Activated naive CD4-positive, alpha-beta T cell treated with anti-CD3 and anti-CD28 coated beads, Interleukin-2, amount 50 U/mL, for 72 hours (primary cell): Measurements from ENCODE around the gene LPCAT1. TPM values are rescaled to one million over a fixed set of nuclear protein-coding genes. Genes with fewer than 3 reads are reported as not detected.

ENCODE experiments used
- ATAC-seq, 2 donors: fragments of 150-1000 bp; cut with Tn5 transposase; 2 replicates each; pipeline ENCODE4 v1.10.0; 2021; ENCODE audit warnings: mild to moderate bottlenecking in 2 of 2, moderate library complexity in 2 of 2
- DNase-seq, 2 donors: peaks; one replicate each; pipeline ENCODE4 v3.0.0; 2021 to 2022; ENCODE audit warnings: low spot score in 2 of 2
- H3K27ac Mint-ChIP-seq, 2 donors: one replicate each; pipeline ENCODE4 v1.8.0; 2022; ENCODE audit warnings: mild to moderate bottlenecking in 2 of 2, mixed read lengths in 2 of 2
- H3K36me3 Mint-ChIP-seq, 2 donors: one replicate each; pipeline ENCODE4 v1.8.0; 2022; ENCODE audit warnings: mixed read lengths in 2 of 2
- H3K9me3 Mint-ChIP-seq, 2 donors: one replicate each; pipeline ENCODE4 v1.8.0; 2022; ENCODE audit warnings: mixed read lengths in 2 of 2
- total RNA-seq, 2 donors: library from RNA; stranded (reverse); gene quantifications; one replicate each; pipeline ENCODE4 v1.2.3, GENCODE V29; 2022

The LPCAT1 gene
- total RNA-seq, 2 donors from 2014 or later, result 29.2 to 37.6 TPM

GRCh38 chr5:1558944-1559343 lies 35.2 kb upstream of the LPCAT1 start:
- H3K36me3 Mint-ChIP-seq, result no peaks in the 10 kb centered on the region
- no peak for DNase-seq
- H3K27ac Mint-ChIP-seq, result no peak overlapping the region
- no peaks in the 10 kb centered on the region for H3K9me3 Mint-ChIP-seq
- no peak for ATAC-seq

- no peak for DNase-seq
- no peaks in the 10 kb centered on the region for H3K36me3 Mint-ChIP-seq
- no peak overlapping the region for H3K27ac Mint-ChIP-seq
- ATAC-seq, result no peak
- no peaks in the 10 kb centered on the region for H3K9me3 Mint-ChIP-seq
These were observed 33.5 kb upstream of the LPCAT1 start for GRCh38 chr5:1557114-1557873.

- Mint-ChIP-seq H3K9me3 (no peaks in the 10 kb centered on the region), H3K27ac (no peak overlapping the region), H3K36me3 (no peaks in the 10 kb centered on the region)
- ATAC-seq, result no peak
- no peak for DNase-seq
These were observed 32.3 kb upstream of the LPCAT1 start for GRCh38 chr5:1555808-1556731.

GRCh38 chr5:1555011-1555807 lies 31.4 kb upstream of the LPCAT1 start:
- no peak for DNase-seq
- Mint-ChIP-seq H3K27ac (no peak overlapping the region), H3K9me3 (no peaks in the 10 kb centered on the region), H3K36me3 (no peaks in the 10 kb centered on the region)
- no peak for ATAC-seq

- no peak overlapping the region for H3K27ac Mint-ChIP-seq
- no peaks in the 10 kb centered on the region for H3K9me3 Mint-ChIP-seq
- no peak for DNase-seq
- no peaks in the 10 kb centered on the region for H3K36me3 Mint-ChIP-seq
- ATAC-seq, result no peak
These were observed 30.7 kb upstream of the LPCAT1 start for GRCh38 chr5:1554410-1554967.

- DNase-seq, result peak in 1 of 2 donors; percentile 39
- H3K36me3 Mint-ChIP-seq, result no peaks in the 10 kb centered on the region
- ATAC-seq, result no peak
- H3K9me3 Mint-ChIP-seq, result no peaks in the 10 kb centered on the region
- H3K27ac Mint-ChIP-seq, result no peak overlapping the region
These were observed 30.0 kb upstream of the LPCAT1 start for GRCh38 chr5:1553539-1554409.

- no peak for ATAC-seq
- Mint-ChIP-seq H3K9me3 (no peaks in the 10 kb centered on the region), H3K27ac (no peak overlapping the region), H3K36me3 (no peaks in the 10 kb centered on the region)
- peak in 1 of 2 donors; percentile 33 for DNase-seq
These were observed 28.9 kb upstream of the LPCAT1 start for GRCh38 chr5:1552521-1553255.

- Mint-ChIP-seq H3K27ac (peak overlapping the region in 1 of 2 donors; percentile 36), H3K9me3 (no peaks in the 10 kb centered on the region), H3K36me3 (no peaks in the 10 kb centered on the region)
- DNase-seq (peak in 1 of 2 donors; percentile 42), ATAC-seq (no peak)
These were observed 27.9 kb upstream of the LPCAT1 start for GRCh38 chr5:1551426-1552301.

GRCh38 chr5:1550287-1551076 lies 26.7 kb upstream of the LPCAT1 start:
- H3K9me3 Mint-ChIP-seq, result no peaks in the 10 kb centered on the region
- H3K27ac Mint-ChIP-seq, result peak overlapping the region in 1 of 2 donors; percentile 44
- no peak for ATAC-seq
- H3K36me3 Mint-ChIP-seq, result no peaks in the 10 kb centered on the region
- peak in 1 of 2 donors; percentile 13 for DNase-seq

- no peaks in the 10 kb centered on the region for H3K9me3 Mint-ChIP-seq
- H3K27ac Mint-ChIP-seq, result no peak overlapping the region
- DNase-seq (no peak), ATAC-seq (no peak)
- no peaks in the 10 kb centered on the region for H3K36me3 Mint-ChIP-seq
These were observed 25.8 kb upstream of the LPCAT1 start for GRCh38 chr5:1549475-1550030.

- Mint-ChIP-seq H3K36me3 (no peaks in the 10 kb centered on the region), H3K27ac (no peak overlapping the region), H3K9me3 (no peaks in the 10 kb centered on the region)
- no peak for DNase-seq
- no peak for ATAC-seq
These were observed 25.1 kb upstream of the LPCAT1 start for GRCh38 chr5:1548702-1549474.

- no peak overlapping the region for H3K27ac Mint-ChIP-seq
- no peak for DNase-seq
- no peak for ATAC-seq
- H3K36me3 Mint-ChIP-seq, result no peaks in the 10 kb centered on the region
- H3K9me3 Mint-ChIP-seq, result no peaks in the 10 kb centered on the region
These were observed 23.9 kb upstream of the LPCAT1 start for GRCh38 chr5:1547655-1548054.

- Mint-ChIP-seq H3K27ac (no peak overlapping the region), H3K36me3 (no peaks in the 10 kb centered on the region), H3K9me3 (no peaks in the 10 kb centered on the region)
- ATAC-seq, result no peak
- DNase-seq, result no peak
These were observed 23.5 kb upstream of the LPCAT1 start for GRCh38 chr5:1547236-1547635.
